ENCODE measurements around the gene CCR5. TPM values are rescaled to one million over a fixed set of nuclear protein-coding genes. Genes with fewer than 3 reads are reported as not detected.

Gene CCR5
- total and polyA plus RNA-seq, 9 of the 15 experiments (the other 6 are each of a cell fraction or from before 2014, with no cell fraction given): not detected

- Histone ChIP-seq H3K79me2 (ENCODE audit: control insufficient read depth, insufficient read depth, low read length) (no peaks in the 10 kb centered on the region), H3K36me3 (ENCODE audit: control insufficient read depth, insufficient read depth, low read length) (no peaks in the 10 kb centered on the region), H3K4me1 (replicated peaks in 1 of 2; ENCODE audit: control insufficient read depth in 2 of 2, insufficient read depth in 2 of 2, low read length in 2 of 2) (no peaks in the 10 kb centered on the region), H3K9ac (ENCODE audit: insufficient read depth in 1 of 2, low read depth in 2 of 2, low read length in 2 of 2) (no peak overlapping the region), H3K27me3 (ENCODE audit: control insufficient read depth in 2 of 2, insufficient read depth in 2 of 2, low read length in 2 of 2) (peaks cover 18 to 28% of the 10 kb centered on the region in 2 experiments; a peak in 4 of 5 replicates), H2AFZ (ENCODE audit: low read depth, low read length) (no peak overlapping the region), H4K20me1 (replicated peaks; ENCODE audit: control insufficient read depth, insufficient read depth, low read length) (no peaks in the 10 kb centered on the region), H3K4me3 (no peak overlapping the region), H3K9me1 (ENCODE audit: control insufficient read depth, insufficient read depth, low read length) (no peaks in the 10 kb centered on the region), H3K27ac (ENCODE audit: extremely low read depth, low read depth, low read length) (no peak overlapping the region), H3K4me2 (ENCODE audit: insufficient read depth, low read length) (no peak overlapping the region), H3K9me3 (replicated peaks; ENCODE audit: control insufficient read depth, insufficient read depth, low read depth, low read length) (no peaks in the 10 kb centered on the region)
- ATAC-seq (no peak), DNase-seq (ENCODE audit: extremely low read depth in 1 of 4, low spot score in 3 of 4) (no peak), FAIRE-seq (no peak)
- intact Hi-C loops (cut with micrococcal nuclease) (no loop called here), in situ Hi-C loops (cut with MboI) (no loop called here)
- WGBS (ENCODE audit: insufficient coverage, low coverage, missing lambda C conversion rate): 0% methylated on average over 4 of the region's 4 CpGs
- no peak for TF ChIP-seq PHTF2 (CRISPR knock-in tag; IDR thresholded peaks at IDR 0.05)
- TF ChIP-seq THRA (IDR thresholded peaks at IDR 0.05): no peak
- TF ChIP-seq ZFP1 (CRISPR knock-in tag; IDR thresholded peaks at IDR 0.05): no peak
- no peak for TF ChIP-seq MAZ (CRISPR knock-in tag; conservative IDR thresholded peaks at IDR 0.05 in 1 of 2, IDR thresholded peaks at IDR 0.05 in 1 of 2)
- TF ChIP-seq PHF20 (IDR thresholded peaks at IDR 0.05; ENCODE audit: partially characterized antibody): no peak
- TF ChIP-seq HMBOX1 (IDR thresholded peaks at IDR 0.05): no peak
- no peak for TF ChIP-seq ZC3H11A (IDR thresholded peaks at IDR 0.05; ENCODE audit: low read depth, low read length)
- TF ChIP-seq TARDBP (IDR thresholded peaks at IDR 0.05): no peak
- no peak for TF ChIP-seq SAFB (IDR thresholded peaks at IDR 0.05; ENCODE audit: borderline replicate concordance, low read depth, low read length)
- ChIA-PET CTCF (ENCODE audit: low intra/inter-chr PET ratio) (no interaction called here), POLR2A (no interaction called here)
- BruUV-seq (replicated peaks): no TSS peak
Observed at GRCh38 chr3:46353090-46353489, 17.7 kb upstream of the CCR5 start.

Data from K562 (cell line).